ENCODE measurements around the gene PLEKHH2. TPM values are rescaled to one million over a fixed set of nuclear protein-coding genes. Genes with fewer than 3 reads are reported as not detected.

Gene PLEKHH2
- total RNA-seq, 1 experiment from 2014 or later = 21.2 TPM

GRCh38 chr2:43701111-43701510, 64.1 kb downstream of the PLEKHH2 start:
- H3K27ac Mint-ChIP-seq (ENCODE audit: unreplicated experiment) = no peak overlapping the region
- BruUV-seq (replicated peaks) = no TSS peak
- no peaks in the 10 kb centered on the region for H3K4me1 Mint-ChIP-seq (ENCODE audit: low read depth, unreplicated experiment)
- H3K9me3 Mint-ChIP-seq (ENCODE audit: low read depth, unreplicated experiment) = no peaks in the 10 kb centered on the region
- intact Hi-C loops (cut with micrococcal nuclease; ENCODE audit: unreplicated experiment) = no loop called here
- no peak for TF ChIP-seq CTCF (IDR thresholded peaks at IDR 0.05; ENCODE audit: unreplicated experiment)
- CTCF ChIA-PET = no interaction called here
- H3K36me3 Mint-ChIP-seq (ENCODE audit: insufficient read depth, unreplicated experiment) = no peaks in the 10 kb centered on the region
- no peaks in the 10 kb centered on the region for H3K27me3 Mint-ChIP-seq (ENCODE audit: unreplicated experiment)
- no peak for DNase-seq
- no peak overlapping the region for H3K4me3 Mint-ChIP-seq (ENCODE audit: low read depth, unreplicated experiment)

- intact Hi-C loops (cut with micrococcal nuclease; ENCODE audit: unreplicated experiment) = no loop called here
- peaks cover 6% of the 10 kb centered on the region for H3K4me1 Mint-ChIP-seq (ENCODE audit: low read depth, unreplicated experiment)
- no peak for TF ChIP-seq CTCF (IDR thresholded peaks at IDR 0.05; ENCODE audit: unreplicated experiment)
- H3K27me3 Mint-ChIP-seq (ENCODE audit: unreplicated experiment) = no peaks in the 10 kb centered on the region
- no peak overlapping the region for H3K4me3 Mint-ChIP-seq (ENCODE audit: low read depth, unreplicated experiment)
- no peak for DNase-seq
- BruUV-seq (replicated peaks) = no TSS peak
- no peaks in the 10 kb centered on the region for H3K36me3 Mint-ChIP-seq (ENCODE audit: insufficient read depth, unreplicated experiment)
- CTCF ChIA-PET = no interaction called here
- H3K27ac Mint-ChIP-seq (ENCODE audit: unreplicated experiment) = no peak overlapping the region
- H3K9me3 Mint-ChIP-seq (ENCODE audit: low read depth, unreplicated experiment) = no peaks in the 10 kb centered on the region
These were observed 70.4 kb downstream of the PLEKHH2 start for GRCh38 chr2:43707255-43708015.

GRCh38 chr2:43708178-43708577, 71.1 kb downstream of the PLEKHH2 start:
- no peak for TF ChIP-seq CTCF (IDR thresholded peaks at IDR 0.05; ENCODE audit: unreplicated experiment)
- H3K27me3 Mint-ChIP-seq (ENCODE audit: unreplicated experiment) = no peaks in the 10 kb centered on the region
- no TSS peak for BruUV-seq (replicated peaks)
- intact Hi-C loops (cut with micrococcal nuclease; ENCODE audit: unreplicated experiment) = no loop called here
- H3K4me3 Mint-ChIP-seq (ENCODE audit: low read depth, unreplicated experiment) = no peak overlapping the region
- CTCF ChIA-PET = no interaction called here
- H3K27ac Mint-ChIP-seq (ENCODE audit: unreplicated experiment) = no peak overlapping the region
- H3K36me3 Mint-ChIP-seq (ENCODE audit: insufficient read depth, unreplicated experiment) = no peaks in the 10 kb centered on the region
- no peaks in the 10 kb centered on the region for H3K9me3 Mint-ChIP-seq (ENCODE audit: low read depth, unreplicated experiment)
- H3K4me1 Mint-ChIP-seq (ENCODE audit: low read depth, unreplicated experiment) = peaks cover 10% of the 10 kb centered on the region
- DNase-seq = no peak

- no peak for DNase-seq
- Mint-ChIP-seq H3K9me3 (ENCODE audit: low read depth, unreplicated experiment) (no peaks in the 10 kb centered on the region), H3K4me1 (ENCODE audit: low read depth, unreplicated experiment) (peaks cover 10% of the 10 kb centered on the region), H3K27ac (ENCODE audit: unreplicated experiment) (no peak overlapping the region), H3K27me3 (ENCODE audit: unreplicated experiment) (no peaks in the 10 kb centered on the region), H3K4me3 (ENCODE audit: low read depth, unreplicated experiment) (no peak overlapping the region), H3K36me3 (ENCODE audit: insufficient read depth, unreplicated experiment) (no peaks in the 10 kb centered on the region)
- no peak for TF ChIP-seq CTCF (IDR thresholded peaks at IDR 0.05; ENCODE audit: unreplicated experiment)
- intact Hi-C loops (cut with micrococcal nuclease; ENCODE audit: unreplicated experiment) = no loop called here
- BruUV-seq (replicated peaks) = no TSS peak
- CTCF ChIA-PET = no interaction called here
These were observed 71.8 kb downstream of the PLEKHH2 start for GRCh38 chr2:43708891-43709290.
